ENCODE data around the gene ZNF548. TPM values are rescaled to one million over a fixed set of nuclear protein-coding genes. Genes with fewer than 3 reads are reported as not detected.

Gene ZNF548
- total and polyA plus RNA-seq, 2 experiments from 2014 or later = 1.9 to 9.8 TPM

DNA sequence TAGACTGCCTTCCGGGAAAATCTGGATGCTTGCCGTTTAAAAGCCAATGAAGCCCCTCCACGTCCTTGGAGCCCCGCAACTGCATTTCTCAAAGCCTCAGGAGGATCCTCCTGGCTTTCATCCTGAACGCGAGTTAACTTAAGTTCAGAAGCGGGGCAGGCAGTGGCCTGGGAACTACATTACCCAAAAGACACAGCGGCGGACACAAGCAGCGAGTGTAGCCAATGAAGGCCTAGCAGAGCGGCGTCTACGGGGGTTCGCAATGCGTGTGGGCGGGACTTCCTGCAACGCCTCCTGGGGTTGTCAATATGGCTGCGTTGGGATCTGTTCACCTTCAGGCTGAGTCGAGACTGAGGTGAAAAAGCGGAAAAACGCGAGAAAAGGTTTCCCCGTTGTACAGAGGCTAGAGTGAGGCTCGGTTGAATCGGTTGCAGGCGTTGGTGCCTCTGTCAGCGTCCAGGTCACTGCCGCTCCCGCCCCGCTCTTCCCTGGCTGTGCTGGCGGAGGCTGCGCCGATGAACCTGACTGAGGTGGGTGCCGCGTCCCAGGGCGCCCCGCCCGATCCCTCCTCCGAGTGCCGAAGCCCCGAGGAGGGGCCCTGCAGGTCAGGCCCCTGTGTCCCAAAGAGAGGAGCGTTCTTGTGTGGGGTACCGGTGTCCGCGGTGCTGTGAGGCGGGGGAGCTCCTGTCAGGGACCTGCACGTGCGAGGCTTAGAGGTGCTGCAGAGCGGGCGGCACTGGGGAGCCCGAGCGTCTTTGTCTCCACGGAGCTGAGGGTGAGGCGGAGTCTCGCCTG is 21.4 kb downstream of the ZNF548 start, which contains the start of gene ZNF17:
Gene ZNF17, plus strand, starts transcription at position 285 of the 795 bp plus-strand sequence. CDS start 2,455 bp downstream, outside the sequence.
- H3K4me2 ChIP-seq = peak within 1 kb of the TSS; percentile 98
- H3K36me3 ChIP-seq (ENCODE audit: insufficient read depth) = no peaks in the 10 kb centered on the region
- peak within 1 kb of the TSS; percentile 93 for H3K4me3 ChIP-seq
- 0 out of 2 replicates have a peak, but pooled peaks cover 5% of the 10 kb centered on the region for H3K4me1 ChIP-seq (ENCODE audit: insufficient read depth)
- H3K27me3 ChIP-seq (ENCODE audit: insufficient read depth) = no peaks in the 10 kb centered on the region
- no peaks in the 10 kb centered on the region for H4K20me1 ChIP-seq (replicated peaks; ENCODE audit: insufficient read depth)
- DNase-seq (ENCODE audit: low spot score) (peak; percentile 99), ATAC-seq (peak; percentile 98)
- Mint-ChIP-seq H3K9me3 (no peaks in the 10 kb centered on the region; the same call in 2 of the 3 replicates), H3K27ac (peak within 1 kb of the TSS; percentile 85), H3K4me1 (peaks cover 6% of the 10 kb centered on the region), H3K27me3 (ENCODE audit: insufficient read depth, low read depth, poor library complexity) (peaks cover 11% of the 10 kb centered on the region), H3K4me3 (peak within 1 kb of the TSS; percentile 93), H3K36me3 (ENCODE audit: low read depth) (peaks cover 2% of the 10 kb centered on the region; the same call in 1 of the 3 replicates)
- peak within 1 kb of the TSS; percentile 91 for H2AFZ ChIP-seq
- peaks cover 31% of the 10 kb centered on the region for H3K79me2 ChIP-seq (replicated peaks; ENCODE audit: insufficient read depth)
- no peaks in the 10 kb centered on the region for H3F3A ChIP-seq (replicated peaks; ENCODE audit: low read depth)
- no peaks in the 10 kb centered on the region for H3K9me2 ChIP-seq (ENCODE audit: insufficient read depth)
- no peak within 1 kb of the TSS for H3K27ac ChIP-seq (ENCODE audit: low read depth)
- TF ChIP-seq CREB1 (CRISPR knock-in tag; IDR thresholded peaks at IDR 0.05; ENCODE audit: low read depth) (peak; percentile 83), POLR2AphosphoS5 (IDR thresholded peaks at IDR 0.05; ENCODE audit: low read depth) (peak; percentile 55; the same call in 1 of the 2 replicates), CTCF (conservative IDR thresholded peaks at IDR 0.05; ENCODE audit: low read depth in 2 of 2) (no peak)
- TF ChIP-seq, protein P1, sequence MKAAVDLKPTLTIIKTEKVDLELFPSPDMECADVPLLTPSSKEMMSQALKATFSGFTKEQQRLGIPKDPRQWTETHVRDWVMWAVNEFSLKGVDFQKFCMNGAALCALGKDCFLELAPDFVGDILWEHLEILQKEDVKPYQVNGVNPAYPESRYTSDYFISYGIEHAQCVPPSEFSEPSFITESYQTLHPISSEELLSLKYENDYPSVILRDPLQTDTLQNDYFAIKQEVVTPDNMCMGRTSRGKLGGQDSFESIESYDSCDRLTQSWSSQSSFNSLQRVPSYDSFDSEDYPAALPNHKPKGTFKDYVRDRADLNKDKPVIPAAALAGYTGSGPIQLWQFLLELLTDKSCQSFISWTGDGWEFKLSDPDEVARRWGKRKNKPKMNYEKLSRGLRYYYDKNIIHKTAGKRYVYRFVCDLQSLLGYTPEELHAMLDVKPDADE (IDR thresholded peaks at IDR 0.05) = peak; percentile 93

- H3F3A ChIP-seq (replicated peaks; ENCODE audit: low read depth) = no peaks in the 10 kb centered on the region
- H3K4me1 ChIP-seq (ENCODE audit: insufficient read depth) = no peaks in the 10 kb centered on the region
- Mint-ChIP-seq H3K9me3 (no peaks in the 10 kb centered on the region), H3K27ac (no peak overlapping the region), H3K4me1 (no peaks in the 10 kb centered on the region), H3K36me3 (ENCODE audit: low read depth) (peaks cover 33% of the 10 kb centered on the region), H3K4me3 (no peak overlapping the region), H3K27me3 (ENCODE audit: insufficient read depth, low read depth, poor library complexity) (peaks cover 4% of the 10 kb centered on the region)
- H2AFZ ChIP-seq = no peak overlapping the region
- no peaks in the 10 kb centered on the region; the same call in 1 of the 2 replicates for H4K20me1 ChIP-seq (replicated peaks; ENCODE audit: insufficient read depth)
- H3K4me2 ChIP-seq = no peak overlapping the region
- H3K79me2 ChIP-seq (replicated peaks; ENCODE audit: insufficient read depth) = peaks cover 6% of the 10 kb centered on the region; the same call in 1 of the 2 replicates
- H3K27me3 ChIP-seq (ENCODE audit: insufficient read depth) = no peaks in the 10 kb centered on the region
- DNase-seq (ENCODE audit: low spot score) (no peak), ATAC-seq (no peak)
- H3K27ac ChIP-seq (ENCODE audit: low read depth) = no peak overlapping the region
- H3K9me2 ChIP-seq (ENCODE audit: insufficient read depth) = no peaks in the 10 kb centered on the region
- H3K36me3 ChIP-seq (ENCODE audit: insufficient read depth) = peaks cover 3% of the 10 kb centered on the region
- H3K4me3 ChIP-seq = no peak overlapping the region
- TF ChIP-seq STAT1 (IDR thresholded peaks at IDR 0.05; ENCODE audit: unreplicated experiment) (no peak), CREB1 (CRISPR knock-in tag; IDR thresholded peaks at IDR 0.05; ENCODE audit: low read depth) (no peak), REST (IDR thresholded peaks at IDR 0.05; ENCODE audit: unreplicated experiment) (no peak), ZNF331 (CRISPR knock-in tag; IDR thresholded peaks at IDR 0.05; ENCODE audit: low read depth) (no peak), NANOG (IDR thresholded peaks at IDR 0.05; ENCODE audit: borderline replicate concordance) (no peak), EZH2phosphoT487 (IDR thresholded peaks at IDR 0.05; ENCODE audit: unreplicated experiment) (no peak), EZH2 (IDR thresholded peaks at IDR 0.05; ENCODE audit: low read depth, unreplicated experiment) (no peak), CTCF (conservative IDR thresholded peaks at IDR 0.05; ENCODE audit: low read depth in 2 of 2) (no peak), JUNB (IDR thresholded peaks at IDR 0.05; ENCODE audit: unreplicated experiment) (no peak)
Observed at GRCh38 chr19:57419439-57419838, 29.8 kb downstream of the ZNF548 start.

Measured in GM23338 (cell line).